ENCODE measurements around the gene NTMT1.

Gene NTMT1

DNA sequence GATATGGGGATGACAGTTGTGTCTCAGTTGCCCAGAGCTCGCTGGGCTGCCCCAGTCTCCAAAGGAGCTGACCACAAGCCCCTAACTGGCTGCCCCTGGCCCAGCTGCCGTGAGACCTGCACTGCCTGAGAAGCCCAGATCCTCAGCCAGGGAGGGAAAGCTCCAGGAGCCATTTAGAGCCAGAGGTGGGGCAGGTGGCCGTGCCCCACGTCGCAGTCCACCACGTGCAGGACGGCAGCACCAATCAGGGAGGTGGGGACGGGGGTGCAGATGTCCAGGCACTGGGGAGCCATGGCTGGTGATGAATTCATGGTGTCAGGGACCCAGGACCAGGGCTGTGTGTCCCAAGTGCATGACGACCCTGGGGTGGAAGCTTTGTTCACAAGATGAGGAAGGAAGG, 52.9 kb downstream of the NTMT1 start:
- H3K4me1 ChIP-seq (ENCODE audit: control insufficient read depth, low read depth, low read length) = peaks cover 8% of the 10 kb centered on the region
- no peaks in the 10 kb centered on the region for H3K27me3 ChIP-seq (ENCODE audit: control insufficient read depth, insufficient read depth, low read length)
- no peak overlapping the region for H3K4me3 ChIP-seq (ENCODE audit: low read length)
- no peaks in the 10 kb centered on the region for H3K9me3 ChIP-seq (ENCODE audit: control insufficient read depth, low read depth, low read length)
- no peaks in the 10 kb centered on the region for H3K36me3 ChIP-seq (ENCODE audit: control insufficient read depth, low read depth, low read length)
- no peak overlapping the region for H3K27ac ChIP-seq (ENCODE audit: low read length)
- H3K9ac ChIP-seq (ENCODE audit: low read length) = no peak overlapping the region

DNA sequence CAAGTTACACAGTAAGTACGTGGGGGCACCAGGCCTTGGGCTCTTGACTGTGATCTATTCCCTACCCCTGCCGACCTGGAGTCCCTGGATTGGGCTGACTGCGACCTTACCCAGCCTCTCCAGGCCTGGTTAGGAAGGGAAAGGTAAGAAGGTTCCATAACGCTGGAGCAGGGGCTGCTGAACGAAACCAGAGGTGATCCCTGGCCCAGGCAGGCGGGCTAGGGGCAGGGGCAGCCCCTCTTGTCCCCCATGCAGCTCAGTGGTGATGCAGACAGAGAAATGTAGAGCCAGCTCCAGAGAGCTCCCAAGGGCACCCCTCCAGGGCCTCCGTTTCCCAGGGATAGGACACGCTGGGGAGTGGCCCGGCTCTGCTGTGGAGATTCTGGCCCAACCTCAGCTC, 53.6 kb downstream of the NTMT1 start:
- Histone ChIP-seq H3K27me3 (ENCODE audit: control insufficient read depth, insufficient read depth, low read length) (no peaks in the 10 kb centered on the region), H3K36me3 (ENCODE audit: control insufficient read depth, low read depth, low read length) (no peaks in the 10 kb centered on the region), H3K27ac (ENCODE audit: low read length) (no peak overlapping the region), H3K4me1 (ENCODE audit: control insufficient read depth, low read depth, low read length) (peaks cover 8% of the 10 kb centered on the region), H3K9me3 (ENCODE audit: control insufficient read depth, low read depth, low read length) (no peaks in the 10 kb centered on the region), H3K9ac (ENCODE audit: low read length) (no peak overlapping the region), H3K4me3 (ENCODE audit: low read length) (no peak overlapping the region)

- H3K9ac ChIP-seq (ENCODE audit: low read length) = no peak overlapping the region
- H3K27me3 ChIP-seq (ENCODE audit: control insufficient read depth, insufficient read depth, low read length) = no peaks in the 10 kb centered on the region
- H3K4me3 ChIP-seq (ENCODE audit: low read length) = no peak overlapping the region
- no peaks in the 10 kb centered on the region for H3K9me3 ChIP-seq (ENCODE audit: control insufficient read depth, low read depth, low read length)
- H3K36me3 ChIP-seq (ENCODE audit: control insufficient read depth, low read depth, low read length) = no peaks in the 10 kb centered on the region
- H3K27ac ChIP-seq (ENCODE audit: low read length) = no peak overlapping the region
- peaks cover 6% of the 10 kb centered on the region for H3K4me1 ChIP-seq (ENCODE audit: control insufficient read depth, low read depth, low read length)
These were observed 56.0 kb downstream of the NTMT1 start for GRCh38 chr9:129681924-129682323.

GRCh38 chr9:129682381-129682780, 56.4 kb downstream of the NTMT1 start:
- peaks cover 2% of the 10 kb centered on the region for H3K4me1 ChIP-seq (ENCODE audit: control insufficient read depth, low read depth, low read length)
- no peak overlapping the region for H3K9ac ChIP-seq (ENCODE audit: low read length)
- no peaks in the 10 kb centered on the region for H3K36me3 ChIP-seq (ENCODE audit: control insufficient read depth, low read depth, low read length)
- no peaks in the 10 kb centered on the region for H3K27me3 ChIP-seq (ENCODE audit: control insufficient read depth, insufficient read depth, low read length)
- H3K9me3 ChIP-seq (ENCODE audit: control insufficient read depth, low read depth, low read length) = no peaks in the 10 kb centered on the region
- no peak overlapping the region for H3K27ac ChIP-seq (ENCODE audit: low read length)
- H3K4me3 ChIP-seq (ENCODE audit: low read length) = no peak overlapping the region

GRCh38 chr9:129685220-129685932, 59.4 kb downstream of the NTMT1 start:
- H3K27ac ChIP-seq (ENCODE audit: low read length) = no peak overlapping the region
- no peaks in the 10 kb centered on the region for H3K27me3 ChIP-seq (ENCODE audit: control insufficient read depth, insufficient read depth, low read length)
- no peaks in the 10 kb centered on the region for H3K4me1 ChIP-seq (ENCODE audit: control insufficient read depth, low read depth, low read length)
- no peak overlapping the region for H3K9ac ChIP-seq (ENCODE audit: low read length)
- no peak overlapping the region for H3K4me3 ChIP-seq (ENCODE audit: low read length)
- no peaks in the 10 kb centered on the region for H3K9me3 ChIP-seq (ENCODE audit: control insufficient read depth, low read depth, low read length)
- no peaks in the 10 kb centered on the region for H3K36me3 ChIP-seq (ENCODE audit: control insufficient read depth, low read depth, low read length)
